ENCODE data around the gene KSR2. TPM values are rescaled to one million over a fixed set of nuclear protein-coding genes. Genes with fewer than 3 reads are reported as not detected.

KSR2 gene
- total RNA-seq, 2 donors from 2014 or later: 1.2 to 1.3 TPM

DNA sequence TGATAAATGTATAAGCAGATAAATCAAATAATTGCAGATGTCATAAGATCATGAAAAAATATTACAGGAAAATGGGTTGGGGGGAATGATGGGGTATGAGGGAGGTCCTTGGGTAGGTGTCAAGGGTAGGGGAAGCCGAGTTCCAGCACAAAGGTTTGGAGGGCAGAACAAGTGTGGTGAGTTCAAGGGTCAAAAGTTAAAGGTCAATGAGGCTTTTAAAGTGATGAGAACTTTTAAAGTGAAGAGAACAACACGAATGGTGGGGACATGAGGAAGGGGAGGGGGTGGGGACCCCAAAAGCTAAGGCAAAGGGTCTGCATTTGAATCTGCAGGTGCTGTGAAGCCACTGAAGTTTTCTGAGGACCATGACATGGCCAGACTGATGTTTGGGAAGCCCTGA, 406.8 kb downstream of the KSR2 start:
- no peak overlapping the region for H3K4me3 ChIP-seq
- TF ChIP-seq, protein P1, sequence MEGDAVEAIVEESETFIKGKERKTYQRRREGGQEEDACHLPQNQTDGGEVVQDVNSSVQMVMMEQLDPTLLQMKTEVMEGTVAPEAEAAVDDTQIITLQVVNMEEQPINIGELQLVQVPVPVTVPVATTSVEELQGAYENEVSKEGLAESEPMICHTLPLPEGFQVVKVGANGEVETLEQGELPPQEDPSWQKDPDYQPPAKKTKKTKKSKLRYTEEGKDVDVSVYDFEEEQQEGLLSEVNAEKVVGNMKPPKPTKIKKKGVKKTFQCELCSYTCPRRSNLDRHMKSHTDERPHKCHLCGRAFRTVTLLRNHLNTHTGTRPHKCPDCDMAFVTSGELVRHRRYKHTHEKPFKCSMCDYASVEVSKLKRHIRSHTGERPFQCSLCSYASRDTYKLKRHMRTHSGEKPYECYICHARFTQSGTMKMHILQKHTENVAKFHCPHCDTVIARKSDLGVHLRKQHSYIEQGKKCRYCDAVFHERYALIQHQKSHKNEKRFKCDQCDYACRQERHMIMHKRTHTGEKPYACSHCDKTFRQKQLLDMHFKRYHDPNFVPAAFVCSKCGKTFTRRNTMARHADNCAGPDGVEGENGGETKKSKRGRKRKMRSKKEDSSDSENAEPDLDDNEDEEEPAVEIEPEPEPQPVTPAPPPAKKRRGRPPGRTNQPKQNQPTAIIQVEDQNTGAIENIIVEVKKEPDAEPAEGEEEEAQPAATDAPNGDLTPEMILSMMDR (IDR thresholded peaks at IDR 0.05): no peak
- intact Hi-C loops (cut with DNase I): no loop called here
- no peak overlapping the region for H3K9ac ChIP-seq (ENCODE audit: low read depth in 2 of 2, low read length in 2 of 2)
- H3K4me1 ChIP-seq: no peaks in the 10 kb centered on the region
- no peaks in the 10 kb centered on the region for H3K36me3 ChIP-seq
- H3K27ac ChIP-seq: no peak overlapping the region
- no peak for DNase-seq
- H3K27me3 ChIP-seq: no peaks in the 10 kb centered on the region
- H3K9me3 ChIP-seq: no peaks in the 10 kb centered on the region

DNA sequence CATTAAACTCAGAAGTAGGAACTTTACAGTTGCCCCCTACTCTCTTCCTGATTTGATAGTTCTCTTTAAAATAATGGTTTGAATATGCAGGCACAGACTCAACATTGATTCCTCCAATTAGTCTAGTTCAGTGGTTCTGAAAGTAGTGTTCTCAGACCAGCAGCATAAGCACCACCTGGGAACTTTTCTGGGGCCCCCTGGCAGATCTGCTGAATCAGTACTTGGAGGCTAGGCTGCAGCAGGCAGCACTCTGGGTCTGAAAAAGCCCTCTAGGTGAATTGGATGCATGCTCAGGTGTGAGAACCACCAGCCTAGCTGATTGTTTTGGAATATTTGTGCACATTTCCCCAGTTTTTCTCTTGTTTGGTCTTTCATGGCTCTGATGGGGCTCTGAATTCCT, 408.8 kb downstream of the KSR2 start:
- H3K9me3 ChIP-seq: no peaks in the 10 kb centered on the region
- no peak overlapping the region for H3K9ac ChIP-seq (ENCODE audit: low read depth in 2 of 2, low read length in 2 of 2)
- H3K27me3 ChIP-seq: no peaks in the 10 kb centered on the region
- H3K4me3 ChIP-seq: no peak overlapping the region
- intact Hi-C loops (cut with DNase I): no loop called here
- no peak for DNase-seq
- TF ChIP-seq, protein P1 (IDR thresholded peaks at IDR 0.05): no peak
- no peaks in the 10 kb centered on the region for H3K4me1 ChIP-seq
- H3K27ac ChIP-seq: no peak overlapping the region
- H3K36me3 ChIP-seq: no peaks in the 10 kb centered on the region

DNA sequence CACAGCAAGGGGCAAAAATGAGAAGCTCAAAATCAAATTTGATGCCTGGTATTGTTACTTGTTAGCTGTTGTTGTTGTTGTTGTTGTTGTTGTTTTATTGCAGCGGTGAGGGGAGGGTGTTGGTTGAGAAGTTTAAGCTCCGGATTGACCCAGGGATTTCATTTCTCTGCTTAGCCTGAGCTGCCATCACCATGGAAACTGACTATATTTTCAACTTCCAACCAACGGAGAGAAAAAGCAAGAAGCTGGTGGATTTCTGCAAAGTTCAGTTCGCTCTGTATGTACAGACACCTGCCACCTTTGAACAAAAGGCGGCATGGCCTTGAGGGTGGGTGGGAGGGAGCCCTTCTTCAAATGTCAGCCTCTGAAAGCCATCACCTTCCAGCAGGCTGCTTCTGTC, 412.9 kb downstream of the KSR2 start:
- TF ChIP-seq, protein P1 (IDR thresholded peaks at IDR 0.05): no peak
- no peak overlapping the region for H3K4me3 ChIP-seq
- H3K27ac ChIP-seq: no peak overlapping the region
- no peaks in the 10 kb centered on the region for H3K36me3 ChIP-seq
- no peaks in the 10 kb centered on the region for H3K9me3 ChIP-seq
- H3K9ac ChIP-seq (ENCODE audit: low read depth in 2 of 2, low read length in 2 of 2): no peak overlapping the region
- H3K4me1 ChIP-seq: no peaks in the 10 kb centered on the region
- no peaks in the 10 kb centered on the region for H3K27me3 ChIP-seq
- no peak for DNase-seq
- intact Hi-C loops (cut with DNase I): no loop called here

- no peak overlapping the region for H3K4me3 ChIP-seq
- H3K27me3 ChIP-seq: no peaks in the 10 kb centered on the region
- intact Hi-C loops (cut with DNase I): no loop called here
- H3K9me3 ChIP-seq: no peaks in the 10 kb centered on the region
- TF ChIP-seq, protein P1 (IDR thresholded peaks at IDR 0.05): no peak
- H3K36me3 ChIP-seq: no peaks in the 10 kb centered on the region
- H3K4me1 ChIP-seq: no peaks in the 10 kb centered on the region
- no peak for DNase-seq
- H3K27ac ChIP-seq: no peak overlapping the region
- no peak overlapping the region for H3K9ac ChIP-seq (ENCODE audit: low read depth in 2 of 2, low read length in 2 of 2)
Observed at GRCh38 chr12:117552971-117553370, 415.8 kb downstream of the KSR2 start.

- H3K9ac ChIP-seq (ENCODE audit: low read depth in 2 of 2, low read length in 2 of 2): no peak overlapping the region
- intact Hi-C loops (cut with DNase I): no loop called here
- TF ChIP-seq, protein P1 (IDR thresholded peaks at IDR 0.05): no peak
- DNase-seq: no peak
- H3K4me1 ChIP-seq: no peaks in the 10 kb centered on the region
- no peaks in the 10 kb centered on the region for H3K27me3 ChIP-seq
- H3K27ac ChIP-seq: no peak overlapping the region
- no peaks in the 10 kb centered on the region for H3K9me3 ChIP-seq
- no peaks in the 10 kb centered on the region for H3K36me3 ChIP-seq
- no peak overlapping the region for H3K4me3 ChIP-seq
Observed at GRCh38 chr12:117551665-117552064, 417.1 kb downstream of the KSR2 start.

DNA sequence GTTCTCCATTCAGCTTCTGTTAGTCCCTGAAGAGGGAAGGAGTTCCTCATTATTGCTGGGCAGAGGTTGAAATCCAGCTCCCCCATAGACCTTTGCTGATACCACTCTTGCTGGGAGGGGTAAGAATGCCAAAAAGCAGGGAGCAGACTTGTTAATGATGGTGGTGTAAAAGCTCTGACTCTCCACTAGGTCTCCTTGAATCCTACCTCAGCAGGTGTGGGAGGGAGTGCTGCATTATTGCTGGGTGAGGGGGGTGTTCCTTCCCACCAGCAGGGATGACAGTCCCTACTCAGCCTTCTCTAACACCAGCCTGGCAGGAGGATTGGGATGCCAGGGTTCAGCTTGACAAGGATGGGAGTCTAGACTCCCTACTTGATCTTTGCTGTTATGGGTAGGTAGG, 421.6 kb downstream of the KSR2 start:
- TF ChIP-seq, protein P1 (IDR thresholded peaks at IDR 0.05): no peak
- no peaks in the 10 kb centered on the region for H3K36me3 ChIP-seq
- intact Hi-C loops (cut with DNase I): no loop called here
- no peak overlapping the region for H3K4me3 ChIP-seq
- H3K9ac ChIP-seq (ENCODE audit: low read depth in 2 of 2, low read length in 2 of 2): no peak overlapping the region
- no peaks in the 10 kb centered on the region for H3K9me3 ChIP-seq
- H3K4me1 ChIP-seq: no peaks in the 10 kb centered on the region
- DNase-seq: no peak
- H3K27me3 ChIP-seq: no peaks in the 10 kb centered on the region
- no peak overlapping the region for H3K27ac ChIP-seq

Measured in colonic mucosa (tissue), 4 donors.